IPS DF 6.9 (cell line): ENCODE data around the gene PPA2.
"Not testable (repeated sequence)": the region's sequence is repeated elsewhere in the genome, so short reads cannot be mapped to it uniquely, and the experiment has no call there.

Source experiments
- DNase-seq: peaks from one replicate; pipeline ENCODE4 v3.0.0-alpha.2; 2013; ENCODE audit warnings: low read depth, low spot score
- H3K27ac ChIP-seq: one replicate; pipeline ENCODE4 v1.5.1; 2013; ENCODE audit warnings: low read length, control low read depth
- H3K27me3 ChIP-seq: 2 replicates; pipeline ENCODE4 v1.6.1; 2013; ENCODE audit warnings: mild to moderate bottlenecking, low read length; ENCODE audit not compliant: control insufficient read depth, insufficient read depth
- H3K36me3 ChIP-seq: 2 replicates; pipeline ENCODE4 v1.6.1; 2013; ENCODE audit warnings: low read length; ENCODE audit not compliant: control insufficient read depth, insufficient read depth
- H3K4me1 ChIP-seq: 2 replicates; pipeline ENCODE4 v1.6.1; 2013; ENCODE audit warnings: low read length; ENCODE audit not compliant: control insufficient read depth, insufficient read depth
- H3K4me3 ChIP-seq: 2 replicates; pipeline ENCODE4 v1.5.1; 2013; ENCODE audit warnings: mild to moderate bottlenecking, low read length
- H3K9me3 ChIP-seq: 2 replicates; pipeline ENCODE4 v1.6.1; 2013; ENCODE audit warnings: low read length, inconsistent platforms; ENCODE audit not compliant: control insufficient read depth, insufficient read depth
- WGBS: extraction: QIAGEN DNeasy Blood & Tissue Kit; methylation state at CpG from one replicate; pipeline ENCODE4 v1.1.7; 2013; ENCODE audit warnings: mixed read lengths, missing lambda C conversion rate; ENCODE audit not compliant: insufficient read length, insufficient coverage; 5-methylcytosine and 5-hydroxymethylcytosine counted together

Gene PPA2

DNA sequence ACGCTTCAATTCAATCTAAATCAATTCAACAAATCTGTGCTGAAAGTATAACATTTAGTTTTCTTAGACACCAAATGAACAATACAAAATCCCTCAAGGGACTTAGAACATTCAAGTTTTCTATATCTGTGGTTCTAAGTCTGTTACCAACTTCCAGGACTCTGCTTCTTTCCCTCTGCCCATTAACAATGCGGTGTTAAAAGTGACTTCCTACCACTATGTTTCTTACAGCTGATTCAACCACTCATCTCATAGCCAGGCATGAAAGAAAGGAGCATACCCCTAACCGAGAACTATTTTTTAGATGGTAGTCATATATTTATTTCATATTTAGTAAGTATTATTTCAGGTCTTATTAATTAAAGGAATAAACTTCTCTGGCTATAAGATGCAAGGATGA lies 38.9 kb downstream of the PPA2 start:
- no CpG with 5 or more reads among the region's 3 CpGs for WGBS
- no peaks in the 10 kb centered on the region for H3K36me3 ChIP-seq

DNA sequence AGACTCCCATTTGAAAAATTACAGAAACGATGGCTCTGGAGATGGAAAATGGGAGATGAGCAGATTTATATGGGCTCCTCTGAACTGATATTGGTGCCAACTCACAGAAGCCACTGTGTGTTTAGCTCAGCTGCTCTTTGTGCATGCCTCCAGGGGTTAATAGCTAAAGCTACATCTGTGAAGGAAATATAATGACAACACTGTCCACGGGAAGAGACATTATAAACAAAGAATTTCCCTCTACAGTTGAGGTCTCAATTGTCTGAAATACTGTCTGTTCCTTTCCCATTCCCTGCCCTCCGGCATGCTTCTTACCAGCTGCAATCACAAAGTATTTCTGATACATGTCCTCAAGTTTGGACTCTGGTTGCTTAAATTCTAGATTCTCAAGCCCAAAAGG lies 40.4 kb downstream of the PPA2 start:
- Histone ChIP-seq H3K36me3 (no peaks in the 10 kb centered on the region), H3K4me3 (no peak overlapping the region), H3K27ac (no peak overlapping the region), H3K4me1 (no peaks in the 10 kb centered on the region), H3K27me3 (no peaks in the 10 kb centered on the region), H3K9me3 (no peaks in the 10 kb centered on the region)
- DNase-seq = no peak
- WGBS = no CpG with 5 or more reads among the region's 3 CpGs

More for the DNA sequence above, 38.9 kb downstream of the PPA2 start:
- Histone ChIP-seq H3K4me3 (no peak overlapping the region), H3K27me3 (no peaks in the 10 kb centered on the region), H3K27ac (no peak overlapping the region), H3K4me1 (no peaks in the 10 kb centered on the region), H3K9me3 (no peaks in the 10 kb centered on the region)
- no peak for DNase-seq

DNA sequence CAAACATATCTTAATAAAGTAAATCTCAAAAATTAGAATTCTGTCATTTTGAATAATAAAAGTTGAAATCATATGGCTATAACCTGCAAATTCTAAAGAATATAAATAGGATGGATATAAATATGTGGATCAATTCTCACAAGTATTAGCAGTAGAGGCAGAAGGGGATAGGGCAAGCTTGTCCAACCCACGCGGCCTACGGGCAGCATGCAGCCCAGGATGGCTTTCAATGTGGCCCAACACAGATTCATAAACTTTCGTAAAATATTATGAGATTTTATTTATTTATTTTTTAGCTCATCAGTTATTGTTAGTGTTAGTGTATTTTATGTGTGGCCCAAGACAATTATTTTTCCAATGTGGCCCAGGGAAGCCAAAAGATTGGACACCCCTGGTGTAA lies 41.4 kb downstream of the PPA2 start:
- H3K4me1 ChIP-seq = no peaks in the 10 kb centered on the region

DNA sequence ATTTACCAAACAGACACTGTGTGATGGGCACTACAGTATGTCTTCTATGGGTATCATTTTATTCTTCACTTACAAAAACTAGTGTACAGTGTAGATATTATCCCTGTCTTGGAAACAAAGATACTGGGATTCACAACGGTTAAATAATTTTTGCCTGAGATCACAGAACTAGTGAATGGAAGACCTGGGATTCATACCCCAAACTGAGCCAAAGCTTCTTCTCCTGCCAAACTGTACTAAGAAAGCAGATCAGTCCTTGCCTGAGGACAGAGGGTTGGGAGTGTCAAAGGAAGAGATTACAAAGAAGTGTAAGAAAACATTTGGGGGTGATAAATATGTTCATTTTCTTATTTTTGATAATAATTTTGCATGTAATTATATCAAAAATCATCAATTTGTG lies 43.1 kb downstream of the PPA2 start:
- H3K4me1 ChIP-seq = no peaks in the 10 kb centered on the region
- no peaks in the 10 kb centered on the region for H3K9me3 ChIP-seq
- no peak for DNase-seq
- no peaks in the 10 kb centered on the region for H3K36me3 ChIP-seq
- H3K27ac ChIP-seq = no peak overlapping the region
- WGBS = no CpG with 5 or more reads among the region's 1 CpG
- no peak overlapping the region for H3K4me3 ChIP-seq
- H3K27me3 ChIP-seq = no peaks in the 10 kb centered on the region

More for the DNA sequence above, 41.4 kb downstream of the PPA2 start:
- Histone ChIP-seq H3K27ac (no peak overlapping the region), H3K36me3 (no peaks in the 10 kb centered on the region), H3K9me3 (no peaks in the 10 kb centered on the region), H3K4me3 (no peak overlapping the region), H3K27me3 (no peaks in the 10 kb centered on the region)
- DNase-seq = no peak
- WGBS = no CpG with 5 or more reads among the region's 4 CpGs

DNA sequence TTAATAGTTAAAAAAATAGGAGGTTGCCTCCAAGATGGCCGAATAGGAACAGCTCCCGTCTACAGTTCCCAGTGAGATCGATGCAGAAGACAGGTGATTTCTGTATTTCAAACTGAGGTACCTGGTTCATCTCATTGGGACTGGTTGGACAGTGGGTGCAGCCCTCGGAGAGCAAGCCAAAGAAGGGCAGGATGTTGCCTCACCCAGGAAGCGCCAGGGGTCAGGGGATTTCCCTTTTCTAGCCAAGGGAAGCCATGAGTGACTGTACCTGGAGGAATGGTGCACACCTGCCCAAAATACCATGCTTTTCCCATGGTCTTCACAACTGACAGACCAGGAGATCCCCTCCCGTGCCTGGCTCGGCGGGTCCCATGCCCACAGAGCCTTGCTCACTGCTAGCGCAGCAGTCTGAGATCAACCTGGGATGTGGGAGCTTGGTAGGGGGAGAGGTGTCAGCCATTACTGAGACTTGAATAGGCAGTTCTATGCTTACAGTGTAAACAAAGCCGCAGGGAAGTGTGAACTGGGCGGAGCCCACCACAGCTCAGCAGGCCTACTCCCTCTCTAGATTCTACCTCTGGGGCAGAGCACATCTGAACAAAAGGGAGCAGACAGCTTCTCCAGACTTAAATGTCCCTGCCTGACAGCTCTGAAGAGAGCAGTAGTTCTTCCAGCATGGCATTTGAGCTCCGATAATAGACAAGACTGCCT lies 47.5 kb downstream of the PPA2 start:
- Histone ChIP-seq H3K27ac (no peak overlapping the region), H3K27me3 (no peaks in the 10 kb centered on the region), H3K4me1 (no peaks in the 10 kb centered on the region), H3K4me3 (no peak overlapping the region), H3K9me3 (no peaks in the 10 kb centered on the region), H3K36me3 (no peaks in the 10 kb centered on the region)
- DNase-seq = no peak
- no CpG with 5 or more reads among the region's 12 CpGs for WGBS

DNA sequence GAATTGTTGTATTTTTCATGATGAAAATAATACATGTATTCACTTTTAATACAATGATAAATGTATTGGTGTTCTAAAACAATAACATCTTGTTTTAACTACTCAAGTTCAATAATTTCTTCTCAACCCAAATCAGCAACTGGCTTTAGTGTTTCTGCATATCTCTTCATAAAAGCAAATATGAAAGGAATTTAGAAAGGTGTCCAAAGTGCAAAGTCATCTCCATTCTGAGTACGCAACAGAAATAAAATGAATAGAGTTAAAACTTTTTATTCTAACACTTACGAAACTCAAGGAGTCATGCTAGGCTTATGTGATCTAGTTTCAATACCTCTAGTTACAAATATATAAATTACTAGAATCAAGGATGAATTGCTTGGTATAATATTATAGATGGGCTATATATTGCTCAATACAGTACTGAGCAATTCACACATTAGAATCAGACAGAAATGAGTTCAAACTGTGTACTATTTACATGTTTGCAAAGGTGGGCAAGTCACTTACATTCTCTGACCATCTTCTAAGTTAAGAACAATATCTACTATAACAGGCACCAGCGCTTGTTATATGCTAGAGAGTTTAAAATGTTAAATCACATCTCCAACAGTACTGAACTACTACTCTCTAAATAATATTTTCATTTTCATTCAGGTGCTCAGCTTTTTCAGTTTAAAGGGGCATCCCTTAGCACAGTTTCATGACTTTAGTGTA lies 51.5 kb downstream of the PPA2 start:
- no peaks in the 10 kb centered on the region for H3K36me3 ChIP-seq

DNA sequence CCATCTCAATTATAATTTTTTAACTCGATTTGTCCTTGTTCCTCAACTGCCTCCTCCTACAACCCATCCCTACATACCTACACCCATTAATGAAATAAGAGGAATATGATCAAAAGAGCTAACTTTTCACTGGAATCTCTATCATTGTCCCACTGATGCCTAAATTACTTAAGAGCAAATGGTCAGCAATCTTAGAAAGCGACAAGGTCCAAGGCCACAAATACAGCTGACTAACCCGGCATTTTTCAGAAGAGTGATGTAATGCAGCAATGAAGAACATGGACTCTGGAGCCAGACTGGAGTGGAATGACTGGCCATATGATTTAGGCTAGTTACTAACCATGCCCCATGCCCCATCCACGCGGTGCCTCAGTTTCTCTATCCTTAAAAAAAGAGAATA lies 56.2 kb downstream of the PPA2 start:
- H3K36me3 ChIP-seq = no peaks in the 10 kb centered on the region; the same call in 1 of the 2 replicates

More for the DNA sequence above, 51.5 kb downstream of the PPA2 start:
- Histone ChIP-seq H3K27me3 (no peaks in the 10 kb centered on the region), H3K4me1 (no peaks in the 10 kb centered on the region), H3K27ac (no peak overlapping the region), H3K9me3 (no peaks in the 10 kb centered on the region), H3K4me3 (no peak overlapping the region)
- no peak for DNase-seq
- WGBS = no CpG with 5 or more reads among the region's 3 CpGs

DNA sequence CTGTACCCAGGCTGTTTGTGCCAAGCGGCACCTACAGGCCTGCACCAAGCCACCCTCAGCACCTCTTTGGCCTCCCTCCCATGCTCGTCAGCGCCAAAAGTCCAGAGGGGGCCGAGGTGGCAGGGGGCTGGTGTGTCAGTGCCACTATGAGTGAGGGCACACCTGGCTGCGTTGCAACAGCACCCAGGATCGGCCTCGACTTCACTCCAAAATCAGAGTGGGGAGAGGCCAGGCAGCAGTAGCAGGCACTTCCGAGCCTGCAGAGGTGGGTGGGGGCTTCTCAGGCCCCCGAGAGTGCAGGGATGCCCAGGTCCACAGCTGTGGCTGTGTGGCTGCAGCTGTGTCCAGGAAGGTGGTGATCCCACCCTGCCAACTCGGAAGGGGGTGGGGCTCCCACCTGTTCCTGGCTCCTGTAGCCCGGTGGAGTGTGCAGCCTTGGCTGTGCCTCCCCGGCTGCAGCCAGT lies 58.5 kb downstream of the PPA2 start:
- no CpG with 5 or more reads among the region's 12 CpGs for WGBS
- no peak for DNase-seq
- no peaks in the 10 kb centered on the region for H3K27me3 ChIP-seq
- no peaks in the 10 kb centered on the region for H3K4me1 ChIP-seq
- no peak overlapping the region for H3K4me3 ChIP-seq
- no peaks in the 10 kb centered on the region; the same call in 1 of the 2 replicates for H3K36me3 ChIP-seq
- no peaks in the 10 kb centered on the region for H3K9me3 ChIP-seq
- no peak overlapping the region for H3K27ac ChIP-seq

More for the DNA sequence above, 56.2 kb downstream of the PPA2 start:
- Histone ChIP-seq H3K4me1 (no peaks in the 10 kb centered on the region), H3K4me3 (no peak overlapping the region), H3K27me3 (no peaks in the 10 kb centered on the region), H3K9me3 (no peaks in the 10 kb centered on the region), H3K27ac (no peak overlapping the region)
- DNase-seq = no peak
- 100% methylated on average over 1 of the region's 5 CpGs for WGBS

DNA sequence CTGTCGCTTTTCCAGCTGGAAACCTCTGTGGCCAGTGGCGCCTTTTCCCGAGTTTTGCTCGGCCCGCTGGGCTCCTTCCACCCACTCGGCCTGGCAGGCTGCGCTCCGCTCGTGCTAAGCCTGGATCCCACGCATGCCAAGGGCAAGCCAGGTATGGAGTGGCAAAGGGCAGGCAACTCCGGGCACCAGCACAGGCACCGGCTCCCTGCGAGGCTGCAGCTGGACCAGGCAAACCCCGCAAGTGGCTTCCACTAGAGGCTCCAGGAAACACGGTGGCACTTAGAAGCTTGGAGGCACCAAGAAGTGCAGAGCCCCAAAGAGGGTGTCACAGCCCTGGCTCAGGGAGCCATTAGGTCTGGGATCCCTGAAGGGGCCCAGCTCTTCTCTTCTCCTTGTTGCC lies 59.5 kb downstream of the PPA2 start:
- H3K9me3 ChIP-seq = no peaks in the 10 kb centered on the region
- no peaks in the 10 kb centered on the region for H3K4me1 ChIP-seq
- H3K27ac ChIP-seq = no peak overlapping the region
- no peaks in the 10 kb centered on the region for H3K27me3 ChIP-seq
- WGBS = no CpG with 5 or more reads among the region's 15 CpGs
- H3K36me3 ChIP-seq = no peaks in the 10 kb centered on the region; the same call in 1 of the 2 replicates
- no peak overlapping the region for H3K4me3 ChIP-seq
- DNase-seq = no peak

DNA sequence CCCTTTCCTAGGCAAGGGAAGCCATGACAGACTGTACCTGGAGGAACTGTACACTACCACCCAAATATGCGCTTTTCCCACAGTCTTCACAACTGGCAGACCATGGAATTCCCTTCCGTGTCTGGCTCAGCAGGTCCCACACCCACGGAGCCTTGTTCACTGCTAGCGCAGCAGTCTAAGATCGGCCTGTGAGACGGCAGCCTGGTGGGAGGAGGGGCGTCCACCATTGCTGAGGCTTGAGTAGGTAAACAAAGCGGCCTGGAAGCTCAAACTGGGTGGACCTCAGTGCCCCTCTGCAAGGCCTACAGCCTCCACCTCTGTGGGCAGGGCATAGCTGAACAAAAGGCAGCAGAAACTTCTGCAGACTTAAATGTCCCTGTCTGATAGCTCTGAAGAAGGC lies 64.7 kb downstream of the PPA2 start:
- H3K9me3 ChIP-seq, DNase-seq, H3K4me3 ChIP-seq, H3K36me3 ChIP-seq, H3K27ac ChIP-seq, H3K27me3 ChIP-seq, H3K4me1 ChIP-seq: not testable (repeated sequence)
- WGBS = no CpG with 5 or more reads among the region's 8 CpGs
